Adrenal gland (tissue), 5 donors: ENCODE results near the gene SH3BP5L.

Experiments
- POLR2A ChIP-seq, 2 donors: fragments of 450-650 bp; IDR thresholded peaks; one replicate each; pipeline ENCODE4 v1.6.1; 2017; ENCODE audit warnings: antibody characterized with exemption in 2 of 2, mild to moderate bottlenecking in 2 of 2, moderate library complexity in 1 of 2
- TF ChIP-seq, protein P1 (sequence below), 6 experiments: fragments of 450-650 bp in 4 of 6; fragments of 200-600 bp in 2 of 6; sonication (generic) in 1 of 6; IDR thresholded peaks; 1 replicate in 5 of 6; 2 replicates in 1 of 6; pipeline versions ENCODE4 v1.5.1 to v1.8.0; 2016 to 2021; ENCODE audit warnings: antibody characterized with exemption in 6 of 6, mild to moderate bottlenecking in 2 of 6, moderate library complexity in 1 of 6
- donor health status: DM: no; HTN: no; CAD: no.

DNA sequence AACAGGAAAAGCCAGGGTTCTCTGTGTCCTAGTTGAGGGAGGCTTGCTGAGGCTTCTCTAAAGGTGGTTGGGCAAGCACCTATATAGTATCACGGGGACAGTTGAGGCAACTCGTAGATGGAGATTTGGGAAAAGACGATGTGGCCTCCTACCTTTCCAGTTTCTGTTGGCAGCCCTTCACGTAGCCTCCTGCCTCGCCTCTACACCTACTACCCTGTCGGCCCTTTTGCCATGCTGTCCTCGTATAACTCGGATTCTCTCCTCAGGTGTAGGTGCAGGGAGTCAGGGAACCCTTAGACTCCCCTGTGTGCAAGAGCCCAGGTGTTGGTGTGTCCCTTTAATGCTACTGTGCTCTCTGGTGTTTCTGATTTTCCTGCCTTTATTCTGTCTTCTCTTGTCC lies 22.9 kb upstream of the SH3BP5L start:
- TF ChIP-seq POLR2A (IDR thresholded peaks at IDR 0.05): no peak
- TF ChIP-seq, protein P1, sequence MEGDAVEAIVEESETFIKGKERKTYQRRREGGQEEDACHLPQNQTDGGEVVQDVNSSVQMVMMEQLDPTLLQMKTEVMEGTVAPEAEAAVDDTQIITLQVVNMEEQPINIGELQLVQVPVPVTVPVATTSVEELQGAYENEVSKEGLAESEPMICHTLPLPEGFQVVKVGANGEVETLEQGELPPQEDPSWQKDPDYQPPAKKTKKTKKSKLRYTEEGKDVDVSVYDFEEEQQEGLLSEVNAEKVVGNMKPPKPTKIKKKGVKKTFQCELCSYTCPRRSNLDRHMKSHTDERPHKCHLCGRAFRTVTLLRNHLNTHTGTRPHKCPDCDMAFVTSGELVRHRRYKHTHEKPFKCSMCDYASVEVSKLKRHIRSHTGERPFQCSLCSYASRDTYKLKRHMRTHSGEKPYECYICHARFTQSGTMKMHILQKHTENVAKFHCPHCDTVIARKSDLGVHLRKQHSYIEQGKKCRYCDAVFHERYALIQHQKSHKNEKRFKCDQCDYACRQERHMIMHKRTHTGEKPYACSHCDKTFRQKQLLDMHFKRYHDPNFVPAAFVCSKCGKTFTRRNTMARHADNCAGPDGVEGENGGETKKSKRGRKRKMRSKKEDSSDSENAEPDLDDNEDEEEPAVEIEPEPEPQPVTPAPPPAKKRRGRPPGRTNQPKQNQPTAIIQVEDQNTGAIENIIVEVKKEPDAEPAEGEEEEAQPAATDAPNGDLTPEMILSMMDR (IDR thresholded peaks at IDR 0.05): no peak
